Endometrial microvascular endothelial cells (primary cell): ENCODE data around the gene BLTP2. TPM values are rescaled to one million over a fixed set of nuclear protein-coding genes. Genes with fewer than 3 reads are reported as not detected.

Experiments
- in situ Hi-C: cut with HindIII; loops from 2 replicates; pipeline ENCODE4 v1.10.0; 2017; ENCODE audit warnings: low sequenced_read_pairs, low pct_unique_long_range_greater_than_20kb; ENCODE audit errors: inconsistent ontology term
- total RNA-seq: library from RNA; depleted of rRNA; stranded (reverse); fragments of >200 nt; gene quantifications from one replicate; pipeline ENCODE4 v1.2.3, GENCODE V29; 2015; ENCODE audit errors: inconsistent ontology term

BLTP2 gene
- total RNA-seq, 1 donor from 2014 or later, result 148 TPM

DNA sequence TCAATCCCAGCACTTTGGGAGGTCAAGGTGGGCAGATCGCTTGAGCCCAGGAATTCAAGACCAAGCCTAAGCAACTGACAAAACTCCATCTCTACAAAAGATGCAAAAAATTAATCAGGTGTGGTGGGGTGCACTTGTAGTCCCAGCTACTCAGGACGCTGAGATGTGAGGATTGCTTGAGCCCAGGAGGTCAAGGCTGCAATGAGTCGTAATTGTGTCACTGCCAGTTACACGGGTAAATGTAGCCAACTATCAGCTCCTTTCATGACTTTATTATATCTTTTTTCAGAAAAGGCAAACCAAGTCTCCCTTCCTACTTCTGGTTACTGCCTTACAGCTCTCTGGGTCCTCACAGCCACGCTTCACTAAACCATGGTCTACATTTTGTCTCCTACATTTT, 12.8 kb upstream of the BLTP2 start:
- in situ Hi-C loops, result no loop called here

- in situ Hi-C loops, result no loop called here
Measured at GRCh38 chr17:28655160-28655559, 10.2 kb upstream of the BLTP2 start.

DNA sequence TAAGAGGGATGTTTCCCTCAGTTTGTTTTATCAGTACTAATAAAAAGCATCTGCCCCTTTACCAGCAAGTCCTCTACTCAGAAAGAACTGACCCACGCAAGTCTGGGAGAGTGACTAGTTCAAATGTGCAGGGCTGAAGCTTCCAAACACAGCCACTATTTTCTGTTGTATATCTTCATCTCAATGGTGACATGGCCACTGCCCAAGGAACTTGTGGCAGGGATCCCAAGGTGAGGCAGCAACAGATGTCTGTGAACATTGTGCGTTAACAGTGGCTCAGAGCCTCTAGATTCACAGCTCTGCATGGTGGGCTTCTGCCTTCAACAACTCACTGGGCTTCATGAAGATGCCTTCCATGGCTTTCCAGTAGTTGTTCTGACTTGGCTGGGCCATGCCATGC, 3.7 kb upstream of the BLTP2 start:
- in situ Hi-C loops, result no loop called here

- in situ Hi-C loops, result no loop called here
Measured at GRCh38 chr17:28646039-28646754, 1.2 kb upstream of the BLTP2 start.

DNA sequence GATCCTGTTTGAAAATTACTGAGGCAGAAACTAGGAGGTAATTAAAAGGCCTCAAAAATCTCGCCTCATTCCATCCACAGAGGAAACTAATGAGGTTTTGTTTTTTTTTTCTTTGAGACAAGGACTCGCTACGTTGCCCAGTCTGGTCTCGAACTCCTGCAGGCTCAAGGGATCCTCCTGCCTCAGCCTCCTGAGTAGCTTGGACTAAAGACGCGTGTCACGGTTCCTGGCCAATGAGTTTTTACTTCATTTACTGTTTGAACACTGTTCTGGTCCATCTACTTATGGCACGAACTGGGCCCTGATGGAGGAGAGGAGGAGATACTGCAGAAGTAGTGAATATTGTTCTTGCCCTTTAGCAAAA, 600 bp upstream of the BLTP2 start:
- in situ Hi-C loops, result no loop called here

GRCh38 chr17:28643983-28644786, 773 bp downstream of the BLTP2 start:
- in situ Hi-C loops, result no loop called here

DNA sequence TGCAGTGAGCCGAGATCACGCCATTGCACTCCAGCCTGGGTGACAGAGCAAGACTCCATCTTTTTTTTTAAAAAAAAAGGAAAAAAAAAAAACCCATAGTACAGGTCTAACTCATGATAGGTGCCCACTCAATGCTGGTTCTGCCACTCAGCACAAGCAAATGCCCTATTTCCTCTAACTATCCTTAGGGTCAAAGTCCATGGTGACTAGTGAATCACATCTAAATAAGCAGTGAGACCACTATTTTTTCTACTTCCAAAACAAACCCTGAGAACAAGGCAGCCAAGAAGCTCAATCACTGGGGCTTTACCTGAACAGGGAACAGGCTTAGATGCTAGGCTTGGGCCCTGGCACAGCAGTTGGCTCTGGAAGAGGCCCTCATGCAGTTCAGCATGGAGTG, 3.4 kb downstream of the BLTP2 start:
- in situ Hi-C loops, result no loop called here

DNA sequence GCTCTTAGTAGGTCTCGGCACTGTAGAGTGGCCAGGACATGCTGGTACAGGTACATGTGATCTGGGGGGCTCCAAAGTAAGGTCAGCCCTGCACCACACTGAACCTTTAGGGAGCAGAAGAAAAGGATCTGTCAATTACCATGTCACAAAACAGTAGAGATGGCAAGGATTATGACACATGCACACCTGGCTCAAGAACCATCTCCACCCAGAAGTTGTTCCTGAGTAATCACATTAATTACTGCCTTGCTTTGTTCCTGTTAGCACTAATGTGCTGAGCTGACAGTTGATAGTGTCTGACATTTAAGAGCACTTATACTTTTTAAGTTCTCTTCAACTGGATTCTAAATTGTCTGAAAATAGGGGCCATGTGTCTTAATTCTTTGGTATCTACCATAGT, 9.5 kb downstream of the BLTP2 start:
- in situ Hi-C loops, result no loop called here

DNA sequence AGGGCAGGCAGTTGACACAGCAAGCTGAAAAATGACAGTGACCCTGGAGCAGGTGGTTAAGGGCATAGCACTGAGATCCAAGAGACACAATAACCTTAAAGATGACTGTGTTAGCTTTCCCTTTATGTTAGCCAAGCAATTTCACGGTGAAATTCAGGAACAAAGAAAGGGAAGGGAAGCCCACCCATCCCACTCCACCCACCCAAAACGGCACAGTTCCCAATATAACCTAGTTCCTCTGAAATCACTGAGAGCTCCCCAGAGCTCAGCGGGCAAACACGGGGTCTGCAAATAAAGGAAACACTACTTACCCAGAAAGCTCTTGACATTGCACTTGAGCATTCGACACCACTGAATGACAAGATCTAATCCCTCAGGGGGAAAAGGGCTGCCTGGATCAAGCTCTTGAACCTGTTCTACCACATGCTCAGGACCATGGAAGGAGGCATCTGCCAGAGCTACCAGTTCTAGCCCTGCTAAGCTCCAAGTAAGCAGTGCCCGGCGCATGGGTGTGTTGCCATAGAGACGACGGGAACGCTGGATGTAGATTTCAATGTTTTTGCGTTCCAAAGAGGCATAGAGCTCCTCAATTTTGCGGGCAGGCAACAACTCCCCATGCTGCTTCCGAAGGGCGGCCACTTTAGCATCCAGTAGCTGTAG, 10.6 kb downstream of the BLTP2 start:
- in situ Hi-C loops, result no loop called here

- in situ Hi-C loops, result no loop called here
Measured at GRCh38 chr17:28626818-28627217, 18.1 kb downstream of the BLTP2 start.

GRCh38 chr17:28624148-28624547, 20.8 kb downstream of the BLTP2 start:
- in situ Hi-C loops, result no loop called here

GRCh38 chr17:28623696-28624095, 21.3 kb downstream of the BLTP2 start:
- in situ Hi-C loops, result no loop called here

DNA sequence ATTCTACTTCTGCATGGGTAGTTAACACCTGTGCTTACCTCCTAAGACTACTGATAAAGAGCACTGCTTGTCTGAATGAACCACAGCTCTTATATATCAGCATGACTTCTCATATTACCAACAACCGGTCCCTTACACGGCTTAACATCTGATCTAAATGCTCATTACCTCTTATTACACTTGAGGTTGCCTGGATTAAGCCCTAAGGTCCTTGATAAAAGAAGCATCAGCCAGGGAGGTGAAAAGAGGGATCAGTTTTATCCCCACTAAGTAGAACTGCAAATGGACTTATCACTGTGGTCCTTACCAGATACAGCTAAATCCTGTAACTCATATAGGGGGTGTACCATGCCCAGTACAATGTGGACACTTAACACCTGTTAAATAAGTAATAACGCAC, 22.8 kb downstream of the BLTP2 start:
- in situ Hi-C loops, result no loop called here

DNA sequence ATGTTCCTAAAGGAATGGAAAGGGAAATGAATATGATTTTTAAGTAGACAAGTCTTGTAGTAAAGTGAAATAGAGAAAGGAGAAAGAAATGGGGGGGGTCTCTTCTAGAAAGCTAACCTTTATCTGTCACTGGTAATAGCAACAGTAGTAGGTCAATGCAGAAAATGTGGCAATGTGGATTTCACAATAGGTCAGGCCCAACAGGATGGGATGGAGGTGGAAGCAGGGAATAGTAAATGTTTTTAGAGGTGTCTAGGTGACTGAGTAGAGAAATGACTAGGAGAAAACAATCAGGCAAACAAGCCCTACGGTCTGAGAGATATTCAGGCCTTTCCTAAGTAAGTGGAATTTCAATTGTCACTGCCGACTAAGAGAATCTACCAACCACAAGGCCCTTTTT, 24.9 kb downstream of the BLTP2 start:
- in situ Hi-C loops, result no loop called here

DNA sequence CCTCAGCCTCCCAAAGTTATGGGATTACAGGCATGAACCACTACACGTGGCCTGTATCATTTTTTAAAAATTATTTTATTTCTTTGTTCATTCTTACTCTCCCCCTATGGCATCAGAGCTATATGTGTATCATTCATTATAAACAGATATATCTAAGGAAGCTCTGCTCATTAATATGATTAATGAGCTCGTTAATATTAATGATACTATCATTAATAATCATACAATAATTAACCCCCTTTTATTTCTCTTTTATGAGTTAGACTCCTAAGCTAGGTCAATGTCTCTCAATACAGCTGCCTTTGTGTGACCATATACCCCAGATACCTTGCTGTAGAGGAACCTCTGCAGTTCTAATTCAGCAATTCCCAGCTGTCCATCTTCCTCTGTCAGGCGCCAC, 26.5 kb downstream of the BLTP2 start:
- in situ Hi-C loops, result no loop called here

GRCh38 chr17:28616281-28616680, 28.7 kb downstream of the BLTP2 start:
- in situ Hi-C loops, result no loop called here

DNA sequence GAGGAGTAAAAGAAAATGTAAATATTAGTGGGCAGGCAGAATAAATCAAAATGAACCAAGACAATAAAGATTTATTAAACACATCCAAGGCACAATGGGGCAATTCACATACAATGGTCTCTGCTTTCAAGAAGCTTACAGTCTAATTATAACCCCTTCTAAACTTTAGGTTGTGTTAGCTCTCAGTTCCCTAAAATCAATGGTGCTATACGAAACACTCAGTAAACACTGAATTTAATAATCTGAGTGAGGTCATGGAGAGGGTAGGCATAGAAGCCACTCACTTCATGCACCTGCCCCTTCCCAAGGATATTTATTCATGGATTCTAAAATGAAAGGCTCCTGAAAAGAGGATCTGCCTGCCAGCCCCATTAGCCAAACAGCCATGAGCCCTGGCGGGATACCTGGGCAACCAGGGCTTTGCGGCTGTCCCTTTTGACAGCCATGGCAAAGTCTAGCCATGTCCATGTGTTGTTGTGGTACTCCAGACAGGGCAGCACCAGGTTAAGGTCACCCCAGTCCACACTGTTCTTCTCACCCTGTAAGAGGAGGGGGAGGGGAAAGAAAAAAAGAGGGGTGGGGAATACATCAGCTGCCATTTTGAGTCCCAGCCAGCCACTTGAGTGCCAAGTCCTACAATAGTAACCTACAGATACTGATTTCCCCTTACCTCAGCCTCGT, 29.6 kb downstream of the BLTP2 start:
- in situ Hi-C loops, result no loop called here

DNA sequence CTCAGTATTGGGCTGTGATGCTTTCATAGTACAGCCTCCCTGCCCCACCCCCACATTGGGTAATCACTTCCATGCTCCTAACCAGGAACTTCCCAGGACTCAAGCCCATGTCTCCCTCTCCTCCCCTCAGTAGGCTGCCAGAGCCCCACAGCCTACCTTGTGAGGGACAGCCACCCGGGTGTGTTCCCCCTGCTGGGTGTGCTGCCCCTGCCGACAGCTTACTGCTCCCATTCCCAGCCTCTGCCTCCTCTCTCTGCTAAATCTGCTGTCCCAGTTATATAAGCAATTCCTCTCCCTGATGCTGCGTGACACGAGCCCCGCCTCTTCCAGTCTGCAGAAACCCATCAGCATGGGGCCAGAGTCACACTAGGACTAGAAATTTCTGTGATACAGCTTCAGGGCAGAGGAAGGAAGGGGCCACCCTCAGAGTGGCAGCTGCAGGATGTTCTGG, 31.0 kb downstream of the BLTP2 start, which contains the start of gene RSKR:
TSS of gene RSKR (minus strand) at position 255 of the 451 bp plus-strand sequence. CDS start at position 231, 24 bp downstream.
- in situ Hi-C loops, result no loop called here
